PC-9 (cell line): ENCODE data around the gene SLC2A6.

Experiments
- CTCF ChIP-seq: fragments of 200-600 bp; sonication (generic); conservative IDR thresholded peaks from 2 replicates; pipeline ENCODE4 v1.6.1; 2017; ENCODE audit warnings: mixed run types, antibody characterized with exemption, mild to moderate bottlenecking, moderate library complexity
- EZH2 ChIP-seq: fragments of 200-600 bp; sonication (generic); IDR thresholded peaks from 2 replicates; pipeline ENCODE4 v1.8.0; 2017; ENCODE audit warnings: antibody characterized with exemption, low read depth

- TF ChIP-seq CTCF, result no peak
- TF ChIP-seq EZH2, result no peak
Observed at GRCh38 chr9:133494636-133495326, 15.9 kb upstream of the SLC2A6 start.
